ENCODE results near the gene UBP1. TPM values are rescaled to one million over a fixed set of nuclear protein-coding genes. Genes with fewer than 3 reads are reported as not detected.

Gene UBP1
- total and polyA plus RNA-seq, 8 donors: 21.0 to 150 (median 67.3) TPM

DNA sequence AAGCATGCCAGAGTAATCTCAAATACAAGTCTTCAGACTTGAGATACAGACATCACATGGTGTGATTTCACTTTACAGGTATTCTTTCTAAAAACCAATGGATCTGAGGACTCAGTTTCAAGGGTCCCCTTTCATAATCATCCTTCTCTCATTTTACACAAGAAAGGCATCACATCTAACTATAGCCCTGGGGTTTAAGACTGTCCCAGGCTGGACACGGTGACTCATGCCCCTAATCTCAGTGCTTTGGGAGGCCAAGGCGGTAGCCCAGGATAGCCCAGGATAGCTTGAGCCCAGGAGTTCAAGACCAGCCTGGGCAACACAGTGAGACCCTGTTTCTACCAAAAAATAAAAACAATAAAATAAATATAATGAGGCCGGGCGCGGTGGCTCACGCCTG is 36.4 kb downstream of the UBP1 start:
- H3K27me3 ChIP-seq: no peaks in the 10 kb centered on the region
- no peaks in the 10 kb centered on the region for H3K9me3 ChIP-seq
- intact Hi-C loops (cut with DNase I; ENCODE audit: low total_unique reads): no loop called here
- no peak overlapping the region for H3K27ac ChIP-seq
- H3K4me3 ChIP-seq: no peak overlapping the region
- peaks cover 53 to 94% (median 93%) of the 10 kb centered on the region in 4 donors for H3K36me3 ChIP-seq
- no peaks in the 10 kb centered on the region for H3K4me1 ChIP-seq
- TF ChIP-seq EP300 (IDR thresholded peaks at IDR 0.05): no peak
- TF ChIP-seq POLR2A (IDR thresholded peaks at IDR 0.05): no peak
- no peak for TF ChIP-seq POLR2AphosphoS5 (IDR thresholded peaks at IDR 0.05)
- TF ChIP-seq, protein P1, sequence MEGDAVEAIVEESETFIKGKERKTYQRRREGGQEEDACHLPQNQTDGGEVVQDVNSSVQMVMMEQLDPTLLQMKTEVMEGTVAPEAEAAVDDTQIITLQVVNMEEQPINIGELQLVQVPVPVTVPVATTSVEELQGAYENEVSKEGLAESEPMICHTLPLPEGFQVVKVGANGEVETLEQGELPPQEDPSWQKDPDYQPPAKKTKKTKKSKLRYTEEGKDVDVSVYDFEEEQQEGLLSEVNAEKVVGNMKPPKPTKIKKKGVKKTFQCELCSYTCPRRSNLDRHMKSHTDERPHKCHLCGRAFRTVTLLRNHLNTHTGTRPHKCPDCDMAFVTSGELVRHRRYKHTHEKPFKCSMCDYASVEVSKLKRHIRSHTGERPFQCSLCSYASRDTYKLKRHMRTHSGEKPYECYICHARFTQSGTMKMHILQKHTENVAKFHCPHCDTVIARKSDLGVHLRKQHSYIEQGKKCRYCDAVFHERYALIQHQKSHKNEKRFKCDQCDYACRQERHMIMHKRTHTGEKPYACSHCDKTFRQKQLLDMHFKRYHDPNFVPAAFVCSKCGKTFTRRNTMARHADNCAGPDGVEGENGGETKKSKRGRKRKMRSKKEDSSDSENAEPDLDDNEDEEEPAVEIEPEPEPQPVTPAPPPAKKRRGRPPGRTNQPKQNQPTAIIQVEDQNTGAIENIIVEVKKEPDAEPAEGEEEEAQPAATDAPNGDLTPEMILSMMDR (IDR thresholded peaks at IDR 0.05): no peak
- no peak for DNase-seq
- 96 to 99% (median 98%) methylated on average over 6 of the region's 6 CpGs for WGBS, 5 donors

DNA sequence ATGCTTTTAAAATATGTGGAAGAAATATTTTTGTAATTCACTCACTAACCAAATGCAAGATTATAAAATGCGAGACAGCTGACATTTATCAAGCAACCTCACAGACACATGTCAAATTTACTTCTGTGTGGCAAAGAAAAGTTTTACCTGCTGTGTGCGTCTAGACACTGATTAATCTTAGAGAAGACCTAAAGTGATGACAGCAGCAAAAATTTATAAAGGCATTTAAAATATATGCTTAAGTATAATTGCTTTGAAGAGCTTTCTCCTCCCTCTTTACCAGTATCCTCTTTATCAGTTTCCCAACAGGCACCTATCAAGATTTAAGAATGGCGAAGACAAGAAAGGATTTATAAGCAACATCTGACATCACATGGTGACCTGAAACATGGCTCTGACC is 37.3 kb downstream of the UBP1 start:
- Histone ChIP-seq H3K4me3 (no peak overlapping the region), H3K27ac (no peak overlapping the region), H3K27me3 (no peaks in the 10 kb centered on the region), H3K36me3 (peaks cover 53 to 94% (median 93%) of the 10 kb centered on the region in 4 donors), H3K4me1 (no peaks in the 10 kb centered on the region), H3K9me3 (no peaks in the 10 kb centered on the region)
- TF ChIP-seq POLR2AphosphoS5 (IDR thresholded peaks at IDR 0.05): no peak
- no peak for TF ChIP-seq EP300 (IDR thresholded peaks at IDR 0.05)
- no peak for TF ChIP-seq POLR2A (IDR thresholded peaks at IDR 0.05)
- TF ChIP-seq, protein P1 (IDR thresholded peaks at IDR 0.05): no peak
- intact Hi-C loops (cut with DNase I; ENCODE audit: low total_unique reads): no loop called here
- WGBS, 5 donors: 90 to 97% (median 97%) methylated on average over 3 of the region's 3 CpGs
- no peak for DNase-seq

DNA sequence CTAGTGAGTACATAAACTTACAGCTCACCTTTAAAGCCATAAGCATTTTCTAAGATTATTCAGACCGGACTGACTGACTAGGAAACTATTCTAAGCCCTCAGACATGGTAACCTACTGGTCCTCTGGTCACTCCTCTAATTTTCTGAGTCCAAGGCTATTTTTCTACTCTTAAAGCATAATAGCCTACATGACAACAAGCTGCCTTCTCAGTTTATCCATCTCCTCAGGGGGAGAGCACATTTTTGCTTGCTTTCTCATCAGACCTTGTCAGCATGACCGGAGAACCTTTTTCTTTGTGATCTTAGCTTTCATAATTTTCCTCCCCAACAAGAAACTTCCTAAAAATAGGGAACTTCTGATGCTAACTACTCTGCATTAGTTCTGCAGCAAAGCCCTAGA is 38.4 kb downstream of the UBP1 start:
- H3K36me3 ChIP-seq: peaks cover 64 to 94% (median 93%) of the 10 kb centered on the region in 4 donors
- H3K27ac ChIP-seq: no peak overlapping the region
- TF ChIP-seq, protein P1 (IDR thresholded peaks at IDR 0.05): no peak
- no peak for TF ChIP-seq POLR2A (IDR thresholded peaks at IDR 0.05)
- TF ChIP-seq EP300 (IDR thresholded peaks at IDR 0.05): no peak
- TF ChIP-seq POLR2AphosphoS5 (IDR thresholded peaks at IDR 0.05): no peak
- WGBS, 5 donors: 86 to 94% (median 88%) methylated on average over 2 of the region's 2 CpGs
- DNase-seq: no peak
- no peaks in the 10 kb centered on the region for H3K27me3 ChIP-seq
- no peak overlapping the region for H3K4me3 ChIP-seq
- intact Hi-C loops (cut with DNase I; ENCODE audit: low total_unique reads): no loop called here
- H3K4me1 ChIP-seq: no peaks in the 10 kb centered on the region
- H3K9me3 ChIP-seq: no peaks in the 10 kb centered on the region

DNA sequence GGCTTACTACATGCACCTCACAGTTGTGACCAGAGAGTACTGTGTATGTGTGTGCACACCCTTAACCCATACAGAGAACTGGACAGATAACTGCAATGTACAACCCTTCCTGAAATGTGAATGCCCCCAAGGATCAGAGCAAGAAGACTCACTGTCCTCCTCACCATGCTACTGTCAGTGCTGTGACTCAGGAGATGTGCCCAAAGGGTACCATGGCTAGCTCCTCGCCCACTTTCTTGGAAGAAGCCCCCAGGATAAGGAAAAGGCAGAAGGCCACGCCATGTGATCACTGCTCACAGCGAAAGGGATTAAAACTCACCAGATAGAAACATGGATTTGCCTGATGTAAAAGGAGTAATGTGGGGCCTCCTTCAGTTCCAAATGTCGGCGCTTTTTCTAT is 41.8 kb downstream of the UBP1 start:
- no peaks in the 10 kb centered on the region for H3K27me3 ChIP-seq
- no peak for DNase-seq
- no peaks in the 10 kb centered on the region for H3K4me1 ChIP-seq
- 93 to 99% (median 98%) methylated on average over 5 of the region's 5 CpGs for WGBS, 5 donors
- H3K9me3 ChIP-seq: no peaks in the 10 kb centered on the region
- peaks cover 66 to 100% (median 99%) of the 10 kb centered on the region in 4 donors for H3K36me3 ChIP-seq
- H3K27ac ChIP-seq: no peak overlapping the region
- intact Hi-C loops (cut with DNase I; ENCODE audit: low total_unique reads): no loop called here
- H3K4me3 ChIP-seq: no peak overlapping the region
- TF ChIP-seq EP300 (IDR thresholded peaks at IDR 0.05): no peak
- TF ChIP-seq, protein P1 (IDR thresholded peaks at IDR 0.05): no peak
- no peak for TF ChIP-seq POLR2A (IDR thresholded peaks at IDR 0.05)
- no peak for TF ChIP-seq POLR2AphosphoS5 (IDR thresholded peaks at IDR 0.05)
